ENCODE data around the gene RTKN2. TPM values are rescaled to one million over a fixed set of nuclear protein-coding genes. Genes with fewer than 3 reads are reported as not detected.

Gene RTKN2
- total RNA-seq, 1 donor from 2014 or later: 2.9 TPM

DNA sequence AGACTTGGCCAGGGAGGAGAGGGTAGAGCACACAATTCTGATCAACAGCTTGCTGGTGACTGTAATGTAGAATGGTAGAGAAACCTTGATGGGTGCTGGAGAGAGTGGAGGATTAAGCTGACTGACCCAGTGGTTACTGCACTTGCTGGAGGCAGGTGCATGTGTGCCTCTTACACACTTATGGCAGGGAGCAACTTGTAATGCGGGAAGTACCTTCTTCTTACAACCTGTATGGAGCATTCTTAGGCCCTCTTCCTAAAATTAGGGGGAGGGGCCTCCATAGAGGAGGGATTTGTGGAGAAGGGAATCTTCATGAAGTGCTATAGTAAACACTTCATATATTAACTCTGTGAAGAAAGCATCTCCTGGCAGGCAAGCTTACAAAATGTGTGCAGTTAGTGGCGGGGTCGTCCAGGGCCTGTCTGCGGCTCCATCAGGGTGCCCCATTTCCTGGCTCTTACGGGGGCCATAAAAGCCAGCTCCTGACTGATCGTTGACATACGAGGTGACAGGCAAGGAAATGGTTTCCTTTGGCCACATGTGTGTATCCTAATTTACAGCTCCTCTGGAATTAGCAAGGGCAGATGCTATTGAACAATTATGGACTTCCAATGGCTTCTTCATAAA is 113.5 kb downstream of the RTKN2 start:
- peaks cover 13% of the 10 kb centered on the region for H3K36me3 Mint-ChIP-seq (ENCODE audit: low read depth)
- no peak overlapping the region for H3K4me3 Mint-ChIP-seq (ENCODE audit: low read depth)
- DNase-seq (ENCODE audit: low spot score): no peak
- H3K27me3 Mint-ChIP-seq (ENCODE audit: low read depth): no peaks in the 10 kb centered on the region
- H3K9me3 Mint-ChIP-seq: peaks cover 30% of the 10 kb centered on the region
- H3K4me1 Mint-ChIP-seq (ENCODE audit: low read depth): peaks cover 5% of the 10 kb centered on the region
- no peak overlapping the region for H3K27ac Mint-ChIP-seq
- intact Hi-C loops (cut with micrococcal nuclease): no loop called here

DNA sequence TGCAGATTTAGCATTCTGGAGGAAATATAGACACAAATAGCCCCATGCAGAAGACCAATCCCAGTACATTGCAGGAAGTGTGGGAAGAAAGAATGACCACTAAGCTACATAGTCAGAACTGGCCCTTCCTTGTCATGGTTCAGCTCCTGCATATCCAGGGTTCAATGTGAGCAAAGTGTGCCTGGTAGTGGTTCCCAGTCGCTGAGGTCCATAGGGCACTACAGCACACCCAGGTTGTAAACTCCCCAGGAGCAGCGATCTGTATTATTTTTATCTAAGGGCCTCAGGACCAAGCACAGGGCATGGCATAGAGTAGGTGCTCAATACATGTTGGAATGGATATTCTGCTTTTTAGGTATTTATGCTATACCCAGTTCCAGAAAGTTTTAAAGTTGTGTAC is 114.4 kb downstream of the RTKN2 start:
- no peak for DNase-seq (ENCODE audit: low spot score)
- H3K27ac Mint-ChIP-seq: no peak overlapping the region
- peaks cover 30% of the 10 kb centered on the region for H3K9me3 Mint-ChIP-seq
- no peak overlapping the region for H3K4me3 Mint-ChIP-seq (ENCODE audit: low read depth)
- intact Hi-C loops (cut with micrococcal nuclease): no loop called here
- H3K36me3 Mint-ChIP-seq (ENCODE audit: low read depth): peaks cover 13% of the 10 kb centered on the region
- peaks cover 1% of the 10 kb centered on the region for H3K4me1 Mint-ChIP-seq (ENCODE audit: low read depth)
- no peaks in the 10 kb centered on the region for H3K27me3 Mint-ChIP-seq (ENCODE audit: low read depth)

DNA sequence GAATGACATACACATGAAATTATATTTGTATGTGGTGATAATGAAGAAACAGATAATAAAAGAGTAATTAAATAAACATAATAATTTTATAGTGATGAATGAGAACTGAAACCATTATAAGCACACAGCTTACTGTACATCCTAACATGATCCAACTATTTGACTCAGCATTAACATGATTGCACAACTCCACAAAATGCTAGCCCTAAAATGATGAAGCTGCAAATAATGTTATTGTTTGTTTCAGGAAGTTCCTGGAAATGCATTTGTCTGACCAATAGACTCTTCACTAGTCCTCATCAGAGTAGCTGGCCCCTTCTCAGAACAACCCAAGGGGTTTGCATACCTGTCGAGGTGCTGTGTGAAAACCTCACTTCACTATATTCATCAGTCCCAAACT is 115.5 kb downstream of the RTKN2 start:
- no peaks in the 10 kb centered on the region for H3K27me3 Mint-ChIP-seq (ENCODE audit: low read depth)
- intact Hi-C loops (cut with micrococcal nuclease): no loop called here
- no peak for DNase-seq (ENCODE audit: low spot score)
- H3K4me3 Mint-ChIP-seq (ENCODE audit: low read depth): no peak overlapping the region
- no peak overlapping the region for H3K27ac Mint-ChIP-seq
- H3K36me3 Mint-ChIP-seq (ENCODE audit: low read depth): peaks cover 13% of the 10 kb centered on the region
- H3K4me1 Mint-ChIP-seq (ENCODE audit: low read depth): peaks cover 1% of the 10 kb centered on the region
- peaks cover 30% of the 10 kb centered on the region for H3K9me3 Mint-ChIP-seq

DNA sequence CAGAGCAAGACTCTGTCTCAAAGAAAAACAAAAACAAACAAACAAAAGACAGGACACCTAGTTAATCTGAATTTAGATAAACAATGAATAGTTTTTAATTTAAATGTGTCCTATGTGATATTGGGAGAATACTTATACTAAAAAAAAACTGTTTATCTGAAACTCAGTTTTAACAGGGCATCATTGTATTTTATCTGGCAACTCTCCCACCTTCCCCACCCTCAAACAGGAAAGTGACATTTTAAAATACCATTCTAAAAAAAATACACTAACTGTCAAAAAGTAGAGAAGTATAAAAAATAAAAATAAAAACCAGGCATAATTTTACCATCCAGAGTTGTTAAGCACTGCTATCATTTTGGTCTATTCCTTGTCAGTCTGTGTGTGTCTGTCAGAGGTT is 119.0 kb downstream of the RTKN2 start:
- peaks cover 13% of the 10 kb centered on the region for H3K36me3 Mint-ChIP-seq (ENCODE audit: low read depth)
- H3K4me3 Mint-ChIP-seq (ENCODE audit: low read depth): no peak overlapping the region
- H3K27me3 Mint-ChIP-seq (ENCODE audit: low read depth): no peaks in the 10 kb centered on the region
- H3K9me3 Mint-ChIP-seq: peaks cover 20% of the 10 kb centered on the region
- no peaks in the 10 kb centered on the region for H3K4me1 Mint-ChIP-seq (ENCODE audit: low read depth)
- H3K27ac Mint-ChIP-seq: no peak overlapping the region
- DNase-seq (ENCODE audit: low spot score): no peak
- intact Hi-C loops (cut with micrococcal nuclease): no loop called here

DNA sequence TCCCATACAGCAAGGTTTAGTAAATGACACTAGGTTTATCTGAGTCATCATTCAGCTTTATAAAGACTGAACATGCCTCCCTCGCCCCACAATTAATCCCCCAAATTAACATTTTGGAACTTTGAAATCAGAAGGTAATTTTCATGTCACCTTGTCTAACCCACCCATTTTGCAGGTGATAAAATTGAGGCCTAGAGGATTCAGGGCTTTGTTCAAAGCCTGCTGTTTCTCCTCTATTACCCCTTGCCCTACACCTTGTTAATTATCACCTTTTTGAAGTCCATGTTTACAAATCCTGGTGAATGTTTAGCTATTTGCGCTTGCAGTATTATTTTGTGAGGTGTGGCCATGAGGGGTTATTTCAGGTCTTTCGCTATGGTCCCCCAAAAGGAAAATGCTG is 120.5 kb downstream of the RTKN2 start:
- no peaks in the 10 kb centered on the region for H3K4me1 Mint-ChIP-seq (ENCODE audit: low read depth)
- no peak for DNase-seq (ENCODE audit: low spot score)
- H3K9me3 Mint-ChIP-seq: peaks cover 25% of the 10 kb centered on the region
- no peaks in the 10 kb centered on the region for H3K27me3 Mint-ChIP-seq (ENCODE audit: low read depth)
- no peak overlapping the region for H3K4me3 Mint-ChIP-seq (ENCODE audit: low read depth)
- intact Hi-C loops (cut with micrococcal nuclease): no loop called here
- peaks cover 13% of the 10 kb centered on the region for H3K36me3 Mint-ChIP-seq (ENCODE audit: low read depth)
- H3K27ac Mint-ChIP-seq: no peak overlapping the region

DNA sequence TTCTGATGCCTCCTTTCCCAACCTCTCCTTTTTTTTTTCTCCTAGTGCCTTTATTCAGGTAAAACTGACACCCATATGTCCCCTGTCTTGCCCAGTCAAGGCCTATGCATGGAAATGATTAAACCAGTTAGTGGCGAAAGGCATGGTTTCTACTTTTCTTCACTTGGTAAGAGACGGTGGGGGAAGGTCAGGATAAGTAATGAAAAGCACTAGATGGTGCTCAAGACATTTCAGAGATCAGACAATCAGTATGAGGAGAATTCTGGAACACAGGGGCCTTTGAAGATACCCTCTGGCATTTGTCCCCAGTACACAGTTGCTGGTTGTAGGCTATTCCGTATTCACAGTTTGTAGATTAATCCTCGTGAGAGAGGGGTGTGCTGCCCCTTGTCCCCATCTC is 121.2 kb downstream of the RTKN2 start:
- Mint-ChIP-seq H3K27me3 (ENCODE audit: low read depth) (no peaks in the 10 kb centered on the region), H3K4me1 (ENCODE audit: low read depth) (no peaks in the 10 kb centered on the region), H3K9me3 (peaks cover 31% of the 10 kb centered on the region), H3K36me3 (ENCODE audit: low read depth) (peaks cover 19% of the 10 kb centered on the region), H3K4me3 (ENCODE audit: low read depth) (no peak overlapping the region), H3K27ac (no peak overlapping the region)
- intact Hi-C loops (cut with micrococcal nuclease): no loop called here
- no peak for DNase-seq (ENCODE audit: low spot score)

DNA sequence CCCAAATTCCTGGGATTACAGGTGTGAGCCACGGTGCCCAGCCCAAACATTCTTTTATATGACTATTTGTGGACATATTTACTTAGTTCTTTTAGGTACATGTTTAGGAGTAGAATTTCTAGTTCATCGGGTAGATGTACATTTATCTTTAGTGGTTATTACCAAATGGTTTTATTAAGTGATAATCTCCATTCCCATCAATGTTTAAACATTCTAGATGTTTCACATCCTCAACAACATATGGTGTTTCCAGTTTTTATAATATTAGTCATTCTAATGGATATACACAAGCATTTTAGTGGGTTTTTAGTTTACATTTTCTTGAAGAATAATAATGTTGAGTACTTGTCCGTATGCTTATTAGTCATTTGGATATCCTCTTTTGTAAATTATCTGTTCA is 131.7 kb downstream of the RTKN2 start:
- H3K27me3 Mint-ChIP-seq (ENCODE audit: low read depth): no peaks in the 10 kb centered on the region

DNA sequence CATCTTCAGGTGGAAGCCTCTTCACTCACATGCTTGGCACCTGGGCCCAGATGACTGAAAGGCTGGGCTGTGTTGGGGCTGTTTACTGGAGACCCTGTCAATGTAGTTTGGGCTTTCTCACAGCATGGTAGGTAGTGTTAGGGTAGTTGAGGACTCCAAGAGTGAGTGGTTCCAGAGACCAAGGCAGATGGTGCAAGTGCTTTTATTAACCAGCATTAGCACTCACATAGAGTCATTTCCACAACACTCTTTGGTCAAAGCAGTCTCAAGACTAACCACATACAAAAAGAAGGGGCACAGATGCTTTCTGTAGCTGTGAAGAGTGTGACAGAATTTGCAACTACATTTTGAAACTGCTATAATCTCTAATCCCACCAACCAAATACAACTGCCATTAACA is 135.0 kb downstream of the RTKN2 start:
- no peak overlapping the region for H3K27ac Mint-ChIP-seq
- peaks cover 23% of the 10 kb centered on the region for H3K36me3 Mint-ChIP-seq (ENCODE audit: low read depth)
- H3K4me1 Mint-ChIP-seq (ENCODE audit: low read depth): peaks cover 8% of the 10 kb centered on the region
- peaks cover 26% of the 10 kb centered on the region for H3K9me3 Mint-ChIP-seq
- intact Hi-C loops (cut with micrococcal nuclease): no loop called here
- H3K27me3 Mint-ChIP-seq (ENCODE audit: low read depth): no peaks in the 10 kb centered on the region
- no peak for DNase-seq (ENCODE audit: low spot score)
- no peak overlapping the region for H3K4me3 Mint-ChIP-seq (ENCODE audit: low read depth)

More for the DNA sequence above, 131.7 kb downstream of the RTKN2 start:
- peaks cover 24% of the 10 kb centered on the region for H3K9me3 Mint-ChIP-seq
- H3K4me1 Mint-ChIP-seq (ENCODE audit: low read depth): peaks cover 8% of the 10 kb centered on the region
- H3K4me3 Mint-ChIP-seq (ENCODE audit: low read depth): no peak overlapping the region
- H3K36me3 Mint-ChIP-seq (ENCODE audit: low read depth): peaks cover 10% of the 10 kb centered on the region
- intact Hi-C loops (cut with micrococcal nuclease): no loop called here
- no peak for DNase-seq (ENCODE audit: low spot score)
- H3K27ac Mint-ChIP-seq: no peak overlapping the region

Other genes with a start within 250 kb of the RTKN2 start
- not detected in 2 replicates for gene ZNF365, start 105.5 kb upstream of the RTKN2 start, total RNA-seq

Data from activated T-helper 2 cell treated with anti-CD3 and anti-CD28 coated beads, Interferon-gamma antibody, Interleukin-2, Interleukin-4, amounts not matched to agents 10 μg/mL and 5 μg/mL and 100 μg/mL, durations not matched to agents 14 hours and 24 hours and 36 hours (primary cell).